Fibroblast of skin of abdomen (primary cell): ENCODE measurements around the gene ZNF71.
"Not testable (repeated sequence)": the region's sequence is repeated elsewhere in the genome, so short reads cannot be mapped to it uniquely, and the experiment has no call there.

Experiments used
- DNase-seq: peaks from one replicate; pipeline ENCODE4 v3.0.0-alpha.2; 2013

The ZNF71 gene

DNA sequence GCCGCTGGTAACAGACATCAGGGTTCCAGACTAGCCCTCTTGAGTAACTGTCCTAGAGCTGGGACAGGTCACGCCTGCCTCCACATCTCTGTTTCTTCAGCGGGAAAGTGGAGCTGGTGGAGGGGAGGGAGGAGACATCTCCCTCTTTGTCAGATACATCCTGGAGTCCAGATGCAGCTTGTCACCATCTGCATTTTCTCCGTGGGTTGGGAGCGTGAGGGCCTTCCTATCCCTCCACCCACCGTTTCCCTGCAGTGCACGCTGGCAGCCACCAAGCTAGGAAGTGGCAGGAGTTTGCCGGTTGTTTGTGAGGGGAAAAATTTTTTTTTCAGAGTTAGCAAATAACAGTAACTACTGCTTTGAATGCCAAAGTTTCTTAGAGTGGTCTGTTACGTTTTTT, 27.9 kb downstream of the ZNF71 start:
- DNase-seq: no peak

- no peak for DNase-seq
Measured at GRCh38 chr19:56625708-56626107, 30.6 kb downstream of the ZNF71 start.

DNA sequence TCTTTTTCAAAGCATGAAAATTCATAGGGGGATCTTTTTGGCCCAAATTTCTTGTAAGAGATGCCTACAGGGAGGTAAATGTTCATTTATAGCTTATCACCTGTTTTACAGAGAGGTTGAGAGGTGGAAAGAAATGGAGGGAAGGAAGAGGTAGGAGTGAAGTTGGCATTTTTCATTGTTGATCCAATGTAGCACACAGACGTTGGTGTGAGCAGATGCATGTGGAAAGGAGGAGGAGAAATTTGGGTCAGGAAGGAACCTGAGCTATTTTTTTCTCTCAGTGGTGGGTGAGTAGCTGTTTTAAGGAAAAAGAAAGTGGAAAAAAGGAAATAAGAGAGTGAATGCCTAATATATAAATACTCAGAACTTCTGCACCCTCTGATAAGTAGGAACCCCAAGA, 37.9 kb downstream of the ZNF71 start:
- no peak for DNase-seq

- peak; percentile 52 for DNase-seq
Measured at GRCh38 chr19:56637976-56638555, 43.0 kb downstream of the ZNF71 start.

DNA sequence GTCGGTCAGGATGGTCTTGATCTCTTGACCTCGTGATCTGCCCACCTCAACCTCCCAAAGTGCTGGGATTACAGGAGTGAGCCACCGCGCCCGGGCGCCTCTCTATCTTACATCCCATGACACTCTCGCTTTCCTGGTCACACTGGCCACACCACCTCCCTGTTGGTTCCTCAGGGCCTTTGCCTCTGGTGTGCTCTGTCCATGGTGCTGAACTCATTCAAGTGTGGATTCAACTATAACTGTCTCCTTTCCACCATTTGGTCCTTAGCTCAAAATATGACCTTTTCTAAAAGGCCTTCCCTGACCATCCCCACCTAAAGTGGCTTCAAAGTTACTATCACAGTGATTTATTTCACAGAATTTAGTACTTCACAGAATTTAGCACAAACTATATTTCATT, 44.1 kb downstream of the ZNF71 start:
- no peak for DNase-seq

- no peak for DNase-seq
Measured at GRCh38 chr19:56642711-56643459, 47.8 kb downstream of the ZNF71 start, which contains the start of gene SMIM17. SMIM17 (plus strand) TSS chr19:56643159; CDS start chr19:56645668, 2,509 bp downstream.

DNA sequence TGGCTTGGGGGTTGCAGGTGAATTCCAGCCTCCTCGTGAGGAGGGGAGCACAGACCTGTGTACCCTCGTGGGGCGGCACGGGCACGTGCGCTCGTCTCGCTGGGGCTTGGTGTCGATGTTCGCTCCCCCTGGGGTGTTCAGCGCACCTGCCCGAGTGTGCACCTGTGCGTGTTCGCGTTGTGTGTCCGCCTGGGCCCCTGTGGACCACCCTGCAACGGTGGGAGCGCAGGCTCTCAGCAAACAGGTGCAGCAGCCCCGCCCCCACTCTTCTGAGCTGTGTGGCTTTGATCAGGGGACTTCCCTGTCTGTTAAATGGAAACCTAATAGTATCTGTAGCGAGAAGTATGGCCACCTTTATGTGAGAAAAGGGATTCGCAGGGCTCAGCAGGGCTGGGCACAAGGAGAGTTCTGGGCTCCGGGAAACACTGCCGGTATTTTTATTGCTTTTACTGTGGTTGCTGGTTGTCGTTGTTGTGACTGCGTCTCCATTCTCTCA, 48.4 kb downstream of the ZNF71 start:
- DNase-seq: no peak

DNA sequence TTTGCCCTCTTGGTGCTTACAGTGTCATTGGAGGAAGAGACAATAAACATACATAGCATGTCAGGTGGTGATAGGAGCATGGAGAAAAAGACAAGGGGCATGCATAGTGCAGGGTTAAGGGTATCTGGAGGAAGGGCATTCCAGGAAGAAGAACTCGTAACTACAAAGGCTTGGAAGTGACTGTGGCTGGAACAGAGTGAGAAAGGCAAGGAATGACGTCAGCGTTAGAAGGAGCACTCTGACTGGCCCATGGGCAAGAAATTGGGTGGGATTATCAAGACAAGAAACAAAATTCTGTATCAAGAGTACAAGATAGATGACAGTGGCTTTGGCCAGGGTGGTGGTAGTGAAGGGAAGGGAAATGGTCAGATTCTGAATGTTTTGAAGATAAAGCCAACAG, 59.0 kb downstream of the ZNF71 start:
- DNase-seq: no peak

GRCh38 chr19:56660381-56661107, 65.4 kb downstream of the ZNF71 start:
- DNase-seq: no peak

DNA sequence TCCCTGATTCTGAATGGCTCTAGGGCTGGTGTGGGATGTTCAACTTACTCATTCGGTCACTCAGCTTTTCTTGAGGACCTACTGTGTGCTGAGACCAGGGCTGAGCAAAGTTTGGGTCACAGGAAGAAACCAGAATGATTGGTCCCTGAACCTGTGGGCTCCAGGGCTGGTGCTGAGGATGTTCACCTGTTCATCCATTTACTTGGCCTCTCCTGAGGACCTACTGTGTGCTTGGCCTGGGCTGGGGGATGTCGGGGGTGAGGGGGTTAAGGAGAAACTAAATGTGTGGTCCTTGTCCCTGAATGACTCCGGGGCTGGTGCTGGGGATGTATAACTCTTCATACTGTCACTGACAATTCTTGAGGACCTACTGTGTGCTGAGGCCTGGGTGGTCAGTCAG, 66.1 kb downstream of the ZNF71 start:
- DNase-seq: no peak

GRCh38 chr19:56663931-56664500, 68.9 kb downstream of the ZNF71 start:
- no peak for DNase-seq

DNA sequence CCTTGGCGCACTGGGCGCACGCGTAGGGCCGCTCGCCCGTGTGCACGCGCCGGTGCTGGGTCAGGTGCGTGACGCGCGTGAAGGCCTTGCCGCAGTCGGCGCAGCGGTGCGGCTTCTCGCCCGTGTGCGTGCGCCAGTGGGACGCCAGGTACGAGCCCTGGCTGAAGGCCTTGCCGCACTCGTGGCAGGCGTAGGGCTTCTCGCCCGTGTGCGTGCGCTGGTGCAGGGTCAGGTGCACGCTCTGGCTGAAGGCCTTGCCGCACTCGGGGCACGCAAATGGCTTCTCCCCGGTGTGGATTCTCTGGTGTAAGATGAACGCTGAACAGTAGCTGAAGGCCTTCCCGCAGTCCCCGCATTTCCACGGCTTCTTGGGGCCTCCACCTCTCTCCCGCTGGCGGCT, 69.4 kb downstream of the ZNF71 start:
- no peak for DNase-seq

DNA sequence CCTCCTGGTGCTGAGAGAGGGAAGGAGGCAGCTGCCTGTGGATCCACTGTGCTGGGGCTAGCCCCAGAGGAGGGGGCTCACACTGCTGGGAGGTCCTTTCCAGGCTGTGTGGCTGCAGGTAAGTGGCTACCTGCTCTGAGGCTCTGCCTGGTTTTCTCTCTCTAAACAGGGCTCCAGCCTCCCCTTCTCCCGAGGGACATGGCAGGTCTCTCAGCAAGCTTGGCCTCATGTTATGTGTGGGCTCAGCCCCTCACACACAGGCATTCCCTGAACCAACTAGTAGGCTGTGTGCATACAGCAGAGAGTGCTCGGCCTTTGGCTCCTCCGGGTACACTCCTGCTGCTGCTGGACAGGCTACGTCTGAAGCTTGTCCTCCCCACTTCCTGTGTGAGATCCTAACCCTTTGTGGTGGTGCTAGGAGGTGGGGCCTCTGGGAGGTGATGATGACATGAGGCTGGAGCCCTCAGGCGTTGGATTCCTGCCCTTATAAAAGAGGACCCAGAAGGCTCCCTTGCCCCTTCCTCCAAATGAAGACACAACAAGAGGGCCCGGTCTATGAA, 72.3 kb downstream of the ZNF71 start:
- no peak for DNase-seq

GRCh38 chr19:56668676-56669075, 73.6 kb downstream of the ZNF71 start:
- DNase-seq: no peak

DNA sequence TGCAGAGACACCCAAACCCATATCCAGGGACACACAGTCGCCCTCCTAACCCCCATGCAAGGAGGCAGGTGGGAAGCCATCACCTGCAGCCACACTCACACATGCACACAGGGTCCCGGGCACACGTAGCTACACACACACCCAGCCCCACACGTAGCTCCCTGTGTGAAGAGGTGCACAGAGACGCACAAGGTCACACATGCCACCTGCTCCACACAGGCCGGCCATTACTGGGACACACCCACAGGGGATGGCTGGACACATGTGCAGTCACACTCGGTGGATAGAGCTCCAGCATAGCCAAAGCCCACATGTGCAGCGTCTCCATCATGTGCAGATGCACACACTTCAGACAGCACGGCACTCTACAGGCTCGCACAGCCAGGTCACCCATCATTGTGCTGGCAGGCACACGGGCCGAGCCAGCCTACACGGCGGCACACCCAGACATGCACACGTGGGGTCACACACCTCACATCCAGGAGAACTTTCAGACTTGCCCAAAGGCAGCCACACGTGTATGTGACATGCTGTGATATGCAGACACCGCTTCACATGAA, 75.4 kb downstream of the ZNF71 start:
- no peak for DNase-seq

DNA sequence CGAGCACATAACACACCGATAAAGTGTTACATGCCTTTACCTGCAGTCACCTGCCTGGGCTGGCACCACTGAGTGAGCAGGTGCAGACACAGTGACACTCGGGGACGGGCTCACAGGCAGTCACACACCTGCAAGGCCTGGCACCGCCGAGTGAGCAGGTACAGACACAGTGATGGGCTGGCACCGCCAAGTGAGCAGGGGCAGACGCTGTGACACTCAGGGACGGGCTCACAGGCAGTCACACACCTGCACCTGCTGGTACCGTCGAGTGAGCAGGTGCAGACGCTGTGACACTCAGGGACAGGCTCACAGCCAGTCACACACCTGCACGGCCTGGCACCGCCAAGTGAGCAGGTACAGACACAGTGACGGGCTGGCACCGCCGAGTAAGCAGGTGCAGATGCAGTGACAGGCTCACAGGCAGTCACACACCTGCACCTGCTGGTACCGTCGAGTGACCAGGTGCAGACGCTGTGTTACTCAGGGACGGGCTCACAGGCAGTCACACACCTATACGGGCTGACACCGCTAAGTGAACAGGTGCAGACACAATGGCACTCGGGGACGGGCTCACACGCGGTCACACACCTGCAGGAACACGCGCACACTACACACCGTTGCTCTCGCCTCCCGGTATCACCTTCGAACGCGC, 76.0 kb downstream of the ZNF71 start:
- no peak for DNase-seq

- DNase-seq: no peak
Measured at GRCh38 chr19:56671613-56671994, 76.5 kb downstream of the ZNF71 start, which contains the start of gene ZNF835. ZNF835 (minus strand) TSS chr19:56671757; CDS start chr19:56665198, 6,559 bp downstream.

DNA sequence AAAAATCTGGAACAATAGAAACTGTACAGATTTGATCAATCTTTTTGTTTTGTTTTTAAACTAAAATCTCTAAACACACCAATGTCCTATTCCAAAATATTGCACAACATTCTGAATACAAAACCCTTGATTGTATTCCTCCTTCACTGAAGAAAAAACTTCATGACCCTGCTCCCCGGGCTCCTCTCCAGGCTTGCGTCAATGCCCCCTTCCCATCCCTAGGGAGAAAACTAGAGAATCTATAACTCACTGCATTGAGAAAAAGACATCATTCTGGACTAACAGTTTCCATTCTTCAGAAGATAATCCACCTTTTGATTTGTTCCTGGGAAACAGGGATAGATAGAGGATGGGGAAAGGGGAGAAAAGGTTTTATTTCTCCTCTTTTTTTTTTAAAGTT, 77.5 kb downstream of the ZNF71 start:
- not testable (repeated sequence) for DNase-seq
